Tibial nerve (tissue), 3 donors: ENCODE data around the gene SUGCT.

Experiments
- POLR2A ChIP-seq, 2 donors: fragments of 450-650 bp; IDR thresholded peaks; one replicate each; pipeline ENCODE4 v1.6.1; 2017; ENCODE audit warnings: antibody characterized with exemption in 2 of 2, mild to moderate bottlenecking in 2 of 2, moderate library complexity in 2 of 2
- TF ChIP-seq, protein P1 (sequence below), 5 experiments: fragments of 200-600 bp in 3 of 5; fragments of 450-650 bp in 2 of 5; sonication (generic) in 3 of 5; IDR thresholded peaks; one replicate each; pipeline ENCODE4 v1.5.1; 2016 to 2019; ENCODE audit warnings: antibody characterized with exemption in 5 of 5, mild to moderate bottlenecking in 3 of 5, moderate library complexity in 2 of 5

DNA sequence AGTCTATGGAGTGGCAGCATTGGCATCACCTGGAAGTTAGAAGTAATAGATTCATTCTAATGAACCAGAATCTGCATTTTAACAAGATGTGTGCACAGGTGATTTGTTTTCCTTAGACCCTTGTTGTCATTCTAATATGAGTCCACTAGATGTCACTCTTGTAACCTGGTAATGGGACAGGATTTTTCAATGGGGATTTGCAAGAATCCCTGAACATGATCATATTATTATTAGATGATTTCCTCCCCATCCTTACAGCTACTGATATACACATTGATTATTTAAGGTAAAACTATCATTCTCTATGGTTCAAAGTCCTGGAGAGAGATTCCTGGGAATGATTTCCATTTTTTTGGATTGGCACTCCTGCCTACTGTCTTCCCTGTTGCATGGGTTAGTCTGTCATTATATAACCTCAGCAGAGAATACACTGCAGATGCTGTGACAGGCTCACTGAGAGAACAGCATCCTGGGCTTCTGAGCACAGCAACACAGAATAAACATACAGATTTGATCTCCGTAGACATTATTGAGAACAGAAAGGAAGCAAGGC is 194.9 kb downstream of the SUGCT start:
- TF ChIP-seq, protein P1, sequence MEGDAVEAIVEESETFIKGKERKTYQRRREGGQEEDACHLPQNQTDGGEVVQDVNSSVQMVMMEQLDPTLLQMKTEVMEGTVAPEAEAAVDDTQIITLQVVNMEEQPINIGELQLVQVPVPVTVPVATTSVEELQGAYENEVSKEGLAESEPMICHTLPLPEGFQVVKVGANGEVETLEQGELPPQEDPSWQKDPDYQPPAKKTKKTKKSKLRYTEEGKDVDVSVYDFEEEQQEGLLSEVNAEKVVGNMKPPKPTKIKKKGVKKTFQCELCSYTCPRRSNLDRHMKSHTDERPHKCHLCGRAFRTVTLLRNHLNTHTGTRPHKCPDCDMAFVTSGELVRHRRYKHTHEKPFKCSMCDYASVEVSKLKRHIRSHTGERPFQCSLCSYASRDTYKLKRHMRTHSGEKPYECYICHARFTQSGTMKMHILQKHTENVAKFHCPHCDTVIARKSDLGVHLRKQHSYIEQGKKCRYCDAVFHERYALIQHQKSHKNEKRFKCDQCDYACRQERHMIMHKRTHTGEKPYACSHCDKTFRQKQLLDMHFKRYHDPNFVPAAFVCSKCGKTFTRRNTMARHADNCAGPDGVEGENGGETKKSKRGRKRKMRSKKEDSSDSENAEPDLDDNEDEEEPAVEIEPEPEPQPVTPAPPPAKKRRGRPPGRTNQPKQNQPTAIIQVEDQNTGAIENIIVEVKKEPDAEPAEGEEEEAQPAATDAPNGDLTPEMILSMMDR (IDR thresholded peaks at IDR 0.05): peak; percentile 60 to 75 (median 71)
- TF ChIP-seq POLR2A (IDR thresholded peaks at IDR 0.05): no peak
